Activated CD4-positive, alpha-beta memory T cell treated with anti-CD3 and anti-CD28 coated beads, Interleukin-2, amount 10 ng/mL, durations not matched to agents 7 days and 5 days (primary cell): Measurements from ENCODE around the gene TNFRSF8. TPM values are rescaled to one million over a fixed set of nuclear protein-coding genes. Genes with fewer than 3 reads are reported as not detected.
A peak's percentile ranks its signal among the peaks of the same experiment; 100 is the strongest.

Experiments used
- CTCF ChIA-PET: fragments of 350-600 bp; sonication (Branson Sonifier 250); formaldehyde crosslinking; loops from one replicate; lab custom pipeline; 2021; ENCODE audit warnings: antibody characterized with exemption, inconsistent platforms; lab: Charles Lee
- POLR2A ChIA-PET: fragments of 350-600 bp; sonication (Branson Sonifier 250); formaldehyde crosslinking; loops from one replicate; lab custom pipeline; 2021; ENCODE audit warnings: antibody characterized with exemption; lab: Charles Lee
- DNase-seq: peaks from one replicate; pipeline ENCODE4 v3.0.0-alpha.2; 2020
- H3K27ac Mint-ChIP-seq: one replicate; pipeline ENCODE4 v1.8.0; 2021; ENCODE audit warnings: mild to moderate bottlenecking, mixed read lengths
- H3K27me3 Mint-ChIP-seq: one replicate; pipeline ENCODE4 v1.8.0; 2021; ENCODE audit warnings: mixed read lengths
- H3K36me3 Mint-ChIP-seq: one replicate; pipeline ENCODE4 v1.8.0; 2021; ENCODE audit warnings: low read depth, mixed read lengths
- H3K4me1 Mint-ChIP-seq: one replicate; pipeline ENCODE4 v1.8.0; 2021; ENCODE audit warnings: mixed read lengths
- H3K4me3 Mint-ChIP-seq: one replicate; pipeline ENCODE4 v1.8.0; 2021; ENCODE audit warnings: mild to moderate bottlenecking, mixed read lengths
- H3K9me3 Mint-ChIP-seq: one replicate; pipeline ENCODE4 v1.8.0; 2021; ENCODE audit warnings: mixed read lengths
- total RNA-seq, 2 experiments: library from RNA; stranded (reverse); gene quantifications; one replicate each; pipeline ENCODE4 v1.2.3, GENCODE V29; 2021

TNFRSF8 gene
- total RNA-seq, 2 experiments from 2014 or later = 32.9 to 34.3 TPM

GRCh38 chr1:12185918-12186678 is 123.0 kb downstream of the TNFRSF8 start:
- peak overlapping the region; percentile 26 for H3K27ac Mint-ChIP-seq
- H3K36me3 Mint-ChIP-seq = peaks cover 69% of the 10 kb centered on the region
- H3K4me3 Mint-ChIP-seq = no peak overlapping the region
- ChIA-PET CTCF (interaction anchor here (7.0 kb wide), 1 partner anchor 62 kb away, joined by 37 read pairs; no protein-coding TSS in a partner anchor), POLR2A (interaction anchor here (1.4 to 27.5 kb wide), 2 partner anchors 29 to 278 kb away, joined by 4 to 918 read pairs; partner anchors contain the start of gene TNFRSF1B)
- no peaks in the 10 kb centered on the region for H3K9me3 Mint-ChIP-seq
- H3K4me1 Mint-ChIP-seq = peaks cover 60% of the 10 kb centered on the region
- DNase-seq = no peak
- no peaks in the 10 kb centered on the region for H3K27me3 Mint-ChIP-seq

- Mint-ChIP-seq H3K4me1 (peaks cover 62% of the 10 kb centered on the region), H3K27ac (peak overlapping the region; percentile 26), H3K27me3 (no peaks in the 10 kb centered on the region), H3K36me3 (peaks cover 70% of the 10 kb centered on the region), H3K9me3 (no peaks in the 10 kb centered on the region), H3K4me3 (no peak overlapping the region)
- ChIA-PET POLR2A (interaction anchor here (1.4 kb wide), 1 partner anchor 279 kb away, joined by 4 read pairs; no protein-coding TSS in a partner anchor), CTCF (interaction anchor here (0.8 to 7.0 kb wide), 2 partner anchors 61 to 63 kb away, joined by 3 to 37 read pairs; no protein-coding TSS in a partner anchor)
- DNase-seq = no peak
These were observed 123.5 kb downstream of the TNFRSF8 start for GRCh38 chr1:12186679-12186985.

- ChIA-PET POLR2A (interaction anchor here (1.3 to 1.4 kb wide), 2 partner anchors 10 to 32 kb away, joined by 3 read pairs; no protein-coding TSS in a partner anchor), CTCF (interaction anchor here (7.0 kb wide), 1 partner anchor 64 kb away, joined by 37 read pairs; no protein-coding TSS in a partner anchor)
- DNase-seq = no peak
- Mint-ChIP-seq H3K27ac (peak overlapping the region; percentile 12), H3K9me3 (no peaks in the 10 kb centered on the region), H3K36me3 (peaks cover 70% of the 10 kb centered on the region), H3K27me3 (no peaks in the 10 kb centered on the region), H3K4me1 (peaks cover 55% of the 10 kb centered on the region), H3K4me3 (no peak overlapping the region)
These were observed 125.0 kb downstream of the TNFRSF8 start for GRCh38 chr1:12188115-12188514.

GRCh38 chr1:12188657-12189327 is 125.7 kb downstream of the TNFRSF8 start:
- Mint-ChIP-seq H3K27ac (peak overlapping the region; percentile 7), H3K4me3 (no peak overlapping the region), H3K36me3 (peaks cover 71% of the 10 kb centered on the region), H3K9me3 (no peaks in the 10 kb centered on the region), H3K27me3 (no peaks in the 10 kb centered on the region), H3K4me1 (peaks cover 56% of the 10 kb centered on the region)
- CTCF ChIA-PET = interaction anchor here (7.0 kb wide), 1 partner anchor 65 kb away, joined by 37 read pairs; no protein-coding TSS in a partner anchor
- POLR2A ChIA-PET = interaction anchor here (1.3 to 1.4 kb wide), 2 partner anchors 9 to 33 kb away, joined by 3 read pairs; no protein-coding TSS in a partner anchor
- DNase-seq = no peak

GRCh38 chr1:12189328-12189682 is 126.2 kb downstream of the TNFRSF8 start:
- Mint-ChIP-seq H3K27ac (peak overlapping the region; percentile 5), H3K36me3 (peaks cover 71% of the 10 kb centered on the region)

GRCh38 chr1:12191242-12192032 is 128.3 kb downstream of the TNFRSF8 start:
- no peak for DNase-seq
- Mint-ChIP-seq H3K36me3 (peaks cover 82% of the 10 kb centered on the region), H3K4me1 (peaks cover 58% of the 10 kb centered on the region), H3K9me3 (no peaks in the 10 kb centered on the region), H3K4me3 (no peak overlapping the region), H3K27me3 (no peaks in the 10 kb centered on the region), H3K27ac (no peak overlapping the region)
- ChIA-PET CTCF (interaction anchor here (1.0 to 1.5 kb wide), 4 partner anchors 14 to 67 kb away, joined by 3 to 7 read pairs (median 6); no protein-coding TSS in a partner anchor), POLR2A (interaction anchor here (1.3 kb wide), 2 partner anchors 12 to 14 kb away, joined by 3 to 4 read pairs; no protein-coding TSS in a partner anchor)

More at GRCh38 chr1:12189328-12189682, 126.2 kb downstream of the TNFRSF8 start:
- no peaks in the 10 kb centered on the region for H3K27me3 Mint-ChIP-seq
- H3K9me3 Mint-ChIP-seq = no peaks in the 10 kb centered on the region
- CTCF ChIA-PET = no interaction called here
- POLR2A ChIA-PET = interaction anchor here (1.3 to 1.4 kb wide), 2 partner anchors 8 to 34 kb away, joined by 3 read pairs; no protein-coding TSS in a partner anchor
- H3K4me1 Mint-ChIP-seq = peaks cover 56% of the 10 kb centered on the region
- H3K4me3 Mint-ChIP-seq = no peak overlapping the region
- no peak for DNase-seq

Other genes with a start within 250 kb of the TNFRSF8 start
- gene NPPA, start 215.5 kb upstream of the TNFRSF8 start, total RNA-seq = not detected
- not detected for gene NPPB, start 204.4 kb upstream of the TNFRSF8 start, total RNA-seq
- gene KIAA2013, start 136.9 kb upstream of the TNFRSF8 start, total RNA-seq = 10 to 100 TPM; 41.5 to 41.9 TPM
- 10 to 100 TPM; 15.7 to 16.5 TPM for gene PLOD1, start 128.6 kb upstream of the TNFRSF8 start, total RNA-seq
- gene MFN2, start 82.9 kb upstream of the TNFRSF8 start, total RNA-seq = 10 to 100 TPM; 51.4 to 52.1 TPM
- 10 to 100 TPM; 98.3 to 98.6 TPM for gene MIIP, start 43.8 kb upstream of the TNFRSF8 start, total RNA-seq
- gene TNFRSF1B, start 103.7 kb downstream of the TNFRSF8 start, total RNA-seq = 100 to 1,000 TPM; 434 to 447 TPM
- gene VPS13D, start 166.7 kb downstream of the TNFRSF8 start, total RNA-seq = 10 to 100 TPM; 28.1 to 31.4 TPM